Measurements from ENCODE around the gene SYT13. TPM values are rescaled to one million over a fixed set of nuclear protein-coding genes. Genes with fewer than 3 reads are reported as not detected.

SYT13 gene
- total and polyA plus RNA-seq, 2 donors (not counting 3 experiments of a cell fraction or from before 2014, with no cell fraction given) = not detected

DNA sequence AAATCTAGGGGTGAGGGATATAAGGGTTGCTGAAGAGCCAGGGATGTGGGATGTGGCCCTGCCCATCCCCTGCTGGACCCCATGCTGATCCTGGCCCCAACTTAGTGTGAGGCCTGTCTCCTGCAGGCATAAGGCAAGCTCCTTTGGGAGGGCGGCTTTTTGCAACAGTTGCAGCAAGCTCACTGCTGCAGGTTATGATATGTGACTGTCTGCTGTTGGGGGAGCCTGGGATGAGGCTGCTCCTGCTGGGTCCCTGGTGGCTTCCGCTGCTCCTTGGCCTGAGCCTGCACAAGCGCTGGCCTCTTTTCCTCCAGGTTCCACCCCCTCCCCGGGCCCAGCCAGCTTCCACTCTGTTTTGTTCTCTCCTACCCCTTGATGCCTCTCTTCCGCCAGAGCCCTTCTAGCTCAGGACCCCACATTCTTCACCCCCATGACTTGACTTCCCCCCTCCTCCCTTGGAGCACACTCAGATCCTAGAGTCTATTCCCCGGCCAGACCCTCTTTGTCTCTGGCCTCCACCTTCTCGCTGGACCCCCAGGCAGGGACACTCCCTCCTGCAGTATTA is 35.0 kb upstream of the SYT13 start:
- POLR2A ChIA-PET = no interaction called here
- no TSS peak for BruUV-seq (replicated peaks)
- dilution Hi-C loops (cut with MboI; ENCODE audit: extremely low pct_ligation_motif_present, low sequenced_read_pairs) = no loop called here
- FAIRE-seq (no peak), DNase-seq (ENCODE audit: low read depth, low spot score) (no peak)
- Histone ChIP-seq H3K27me3 (ENCODE audit: control insufficient read depth in 2 of 2, insufficient read depth in 2 of 2, low read length in 2 of 2) (peaks cover 0 to 2% of the 10 kb centered on the region in 2 experiments), H2AFZ (ENCODE audit: low read depth, low read length) (no peak overlapping the region), H3K27ac (ENCODE audit: insufficient read depth, low read depth, low read length) (no peak overlapping the region), H3K4me3 (replicated peaks in 1 of 3; ENCODE audit: insufficient read depth in 1 of 3, low read depth in 1 of 3, low read length in 3 of 3) (no peak overlapping the region), H3K4me2 (ENCODE audit: insufficient read depth, low read length) (no peak overlapping the region), H3K36me3 (ENCODE audit: control insufficient read depth in 2 of 2, extremely low read depth in 1 of 2, insufficient read depth in 2 of 2, low read length in 2 of 2) (no peaks in the 10 kb centered on the region), H4K20me1 (replicated peaks; ENCODE audit: control insufficient read depth, extremely low read depth, insufficient read depth, low read length) (no peaks in the 10 kb centered on the region), H3K9me1 (replicated peaks; ENCODE audit: control insufficient read depth, extremely low read depth, insufficient read depth, low read length) (no peaks in the 10 kb centered on the region), H3K9me3 (replicated peaks; ENCODE audit: control insufficient read depth, insufficient read depth, low read length) (no peaks in the 10 kb centered on the region), H3K9ac (replicated peaks; ENCODE audit: extremely low read depth, insufficient read depth, low read length) (no peak overlapping the region), H3K79me2 (ENCODE audit: control insufficient read depth, insufficient read depth, low read length) (no peaks in the 10 kb centered on the region), H3K4me1 (ENCODE audit: control insufficient read depth, extremely low read depth, insufficient read depth, low read length) (no peaks in the 10 kb centered on the region)
- intact Hi-C loops (cut with micrococcal nuclease) = no loop called here
- CTCF ChIA-PET = interaction anchor here (1.2 to 1.5 kb wide), 2 partner anchors 88 to 210 kb away, joined by 3 to 7 read pairs; no protein-coding TSS in a partner anchor
- TF ChIP-seq POLR2AphosphoS5 (IDR thresholded peaks at IDR 0.05; ENCODE audit: insufficient read depth, low read depth, low read length) (no peak), JUN (IDR thresholded peaks at IDR 0.05; ENCODE audit: borderline replicate concordance, insufficient read depth, insufficient read length, low read depth) (no peak), POLR2A (IDR thresholded peaks at IDR 0.05; ENCODE audit: low read depth, low read length) (no peak), EZH2 (IDR thresholded peaks at IDR 0.05; ENCODE audit: borderline replicate concordance, low read depth, low read length, severe bottlenecking) (no peak), FOS (IDR thresholded peaks at IDR 0.05; ENCODE audit: borderline replicate concordance, insufficient read depth, low read length) (no peak), GATA2 (IDR thresholded peaks at IDR 0.05; ENCODE audit: insufficient read depth, insufficient read length, low read depth, low read length) (no peak), MYC (IDR thresholded peaks at IDR 0.05; ENCODE audit: low read depth, low read length) (no peak), CTCF (IDR thresholded peaks at IDR 0.05; ENCODE audit: extremely low read depth in 1 of 2, insufficient read depth in 1 of 2, low read depth in 1 of 2, low read length in 2 of 2) (no peak)
- TF ChIP-seq, protein P1, sequence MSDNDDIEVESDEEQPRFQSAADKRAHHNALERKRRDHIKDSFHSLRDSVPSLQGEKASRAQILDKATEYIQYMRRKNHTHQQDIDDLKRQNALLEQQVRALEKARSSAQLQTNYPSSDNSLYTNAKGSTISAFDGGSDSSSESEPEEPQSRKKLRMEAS (IDR thresholded peaks at IDR 0.05; ENCODE audit: insufficient read depth, insufficient read length) = no peak
